RCC 7860 (cell line): ENCODE measurements around the gene STRN4.
"Not testable (repeated sequence)": the region's sequence is repeated elsewhere in the genome, so short reads cannot be mapped to it uniquely, and the experiment has no call there.

Experiments
- DNase-seq: peaks from one replicate; pipeline ENCODE4 v3.0.0-alpha.2; 2015; ENCODE audit warnings: low spot score
- FAIRE-seq: peaks from 2 replicates; lab custom pipeline; 2012; peaks lifted over from hg19 to GRCh38; lab: Jason Lieb, UNC

The STRN4 gene

DNA sequence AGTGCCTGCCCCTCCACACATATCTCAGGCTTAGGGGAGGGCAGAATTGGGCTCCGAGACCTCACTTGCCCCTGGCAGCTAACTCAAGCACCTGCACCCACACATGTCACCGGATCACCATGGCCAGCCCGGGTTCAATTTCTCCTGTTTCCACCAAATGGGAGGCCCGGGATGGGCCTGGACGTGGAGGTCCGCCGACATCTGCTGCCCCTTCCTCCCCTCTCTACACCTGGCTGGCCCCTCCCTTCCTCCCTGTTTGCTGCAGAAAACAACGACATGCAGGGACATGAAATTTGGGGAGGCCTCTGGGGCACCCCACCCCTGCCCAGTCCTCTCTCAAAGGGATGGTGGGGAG is 30.7 kb downstream of the STRN4 start:
- FAIRE-seq (no peak), DNase-seq (no peak)

DNA sequence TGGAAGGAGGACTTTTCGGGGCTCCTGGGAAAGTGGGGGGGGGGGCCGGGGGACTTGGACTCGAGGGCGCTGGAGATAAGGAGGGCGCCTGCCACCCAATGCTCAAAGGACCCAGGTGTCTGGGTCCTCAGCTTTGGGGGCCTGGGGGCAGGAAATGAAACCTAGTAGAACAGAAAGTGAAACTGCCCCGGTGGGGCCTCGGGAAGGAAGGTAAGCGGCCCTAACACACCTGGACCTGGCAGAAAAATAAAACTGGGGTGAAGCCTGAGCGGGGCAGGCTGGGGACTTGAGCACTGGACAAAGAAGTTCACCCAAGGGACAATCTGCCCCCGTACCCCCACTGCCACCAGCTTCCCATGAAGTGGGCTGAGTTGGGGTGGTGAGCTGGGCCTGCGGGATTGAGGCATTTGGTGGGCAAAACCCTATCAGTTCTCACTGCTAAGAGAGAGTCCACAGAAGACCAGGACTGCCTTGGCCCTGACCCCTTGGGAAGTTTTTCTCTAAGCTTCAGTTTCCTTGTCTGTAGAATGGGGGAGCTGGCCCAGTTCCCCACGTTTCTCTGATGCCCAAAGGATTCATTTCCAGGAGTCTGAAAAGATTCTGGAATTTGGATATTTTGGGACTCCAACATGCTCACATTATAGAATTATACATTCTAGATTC is 31.7 kb downstream of the STRN4 start:
- DNase-seq (no peak), FAIRE-seq (no peak)

DNA sequence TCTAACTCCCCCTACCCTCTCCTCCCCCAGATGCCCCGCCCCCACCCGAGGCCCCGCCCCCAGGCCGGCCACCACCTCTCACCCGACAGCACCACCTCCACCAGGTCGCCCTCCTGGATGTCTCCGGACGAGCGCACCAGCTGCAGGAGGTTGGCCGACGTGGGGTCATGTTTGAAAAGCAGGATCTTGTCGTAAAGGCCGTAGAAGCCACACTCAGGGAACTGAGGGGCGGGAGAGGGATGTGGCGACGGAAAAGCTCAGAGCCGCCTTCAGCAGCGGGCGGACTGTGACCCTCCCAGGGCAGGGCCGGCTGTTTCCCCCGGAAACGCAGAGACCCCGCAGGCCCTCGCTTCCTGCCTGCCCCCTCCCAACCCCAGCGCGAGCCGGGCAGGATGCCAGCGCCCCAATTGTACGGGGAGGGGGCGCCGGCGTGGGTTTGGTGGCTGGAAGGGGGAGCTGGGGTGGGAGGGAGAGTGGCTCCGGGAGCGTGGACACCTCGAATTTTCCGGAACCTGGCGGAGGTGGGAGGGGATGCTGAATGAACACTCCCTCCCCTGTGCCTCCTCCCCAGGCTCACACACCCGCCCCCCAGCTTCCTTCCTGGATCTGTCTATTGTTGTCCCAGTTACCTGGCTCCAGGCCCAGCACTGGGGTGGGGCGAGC is 32.3 kb downstream of the STRN4 start:
- FAIRE-seq (no peak), DNase-seq (peak; percentile 59)

DNA sequence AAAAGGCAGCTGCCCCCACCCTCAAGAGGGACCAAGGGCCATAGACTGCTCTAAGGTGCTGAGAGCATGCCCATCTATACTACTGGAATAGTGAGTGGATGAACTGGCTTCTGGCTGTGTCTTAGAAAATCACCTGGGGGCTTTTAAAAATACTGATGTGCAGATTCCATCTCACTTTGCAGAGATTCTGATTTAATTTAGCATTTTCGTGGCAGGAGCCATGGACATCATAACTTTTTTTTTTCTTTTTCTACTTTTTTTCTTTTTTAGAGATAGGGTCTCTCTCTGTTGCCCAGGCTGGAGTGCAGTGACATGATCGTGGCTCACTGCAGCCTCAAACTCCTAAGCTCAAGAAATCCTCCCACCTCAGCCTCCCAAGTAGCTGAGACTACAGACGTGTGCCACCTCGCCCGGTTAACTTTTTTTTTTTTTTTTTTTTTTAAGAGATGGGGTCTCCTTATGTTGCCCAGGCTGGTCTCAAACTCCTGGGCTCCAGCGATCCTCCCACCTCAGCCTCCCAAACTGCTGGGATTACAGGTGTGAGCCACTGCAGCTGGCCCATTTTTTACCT is 33.4 kb downstream of the STRN4 start:
- not testable (repeated sequence) for DNase-seq, FAIRE-seq

DNA sequence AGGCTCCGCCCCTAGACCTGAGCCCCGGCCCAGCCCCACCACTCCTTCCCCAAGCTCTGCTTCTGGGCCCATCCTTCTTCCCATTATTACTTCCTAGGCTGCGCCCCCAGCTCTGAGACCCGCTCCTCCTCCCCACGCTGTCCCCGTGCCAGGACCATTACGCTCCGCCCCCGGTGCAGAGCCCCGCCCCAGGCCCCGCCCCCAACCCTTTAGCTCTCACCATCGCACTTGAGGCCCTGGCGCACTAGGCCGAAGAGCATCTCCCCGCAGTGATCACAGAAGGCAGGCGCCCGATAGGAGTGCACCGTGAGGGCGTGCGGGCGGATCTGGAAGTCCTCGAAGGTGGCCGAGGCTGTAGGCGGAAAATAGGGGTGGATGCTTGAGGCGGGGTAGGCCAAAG is 35.6 kb downstream of the STRN4 start:
- no peak for FAIRE-seq
- no peak for DNase-seq

DNA sequence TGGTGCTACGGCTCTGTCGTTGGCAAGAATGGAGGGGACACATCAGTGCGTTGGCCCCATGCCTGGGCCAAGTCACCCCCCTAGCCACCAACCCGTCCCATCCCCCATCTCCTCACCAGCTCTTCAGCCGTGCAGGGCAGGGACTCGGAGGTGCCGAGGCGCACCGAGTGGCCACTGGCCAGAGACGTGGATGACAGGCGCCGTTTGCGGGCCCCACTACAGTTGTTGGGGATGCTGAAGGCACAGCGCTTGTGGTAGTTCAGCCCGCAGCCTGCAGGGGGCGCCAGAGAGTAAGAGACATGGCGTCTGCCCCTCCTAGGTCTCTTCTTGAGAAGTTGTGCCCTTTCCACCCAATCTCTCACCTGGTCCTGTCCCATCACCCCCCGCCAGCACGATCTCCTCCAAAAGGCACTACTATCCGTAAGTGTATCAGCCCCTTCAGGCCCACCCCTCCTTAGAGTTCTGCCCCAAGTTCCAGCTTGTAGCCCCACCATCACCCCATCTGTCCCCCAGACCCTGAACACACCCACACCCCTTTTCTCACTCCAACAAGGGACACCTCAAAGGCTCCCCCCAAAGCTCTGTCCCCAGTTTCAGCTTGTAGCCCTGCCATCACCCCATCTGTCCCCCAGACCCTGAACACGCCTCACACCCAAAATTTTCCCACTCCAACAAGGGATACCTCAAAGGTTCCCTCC is 41.7 kb downstream of the STRN4 start:
- FAIRE-seq (no peak), DNase-seq (peak; percentile 20)

DNA sequence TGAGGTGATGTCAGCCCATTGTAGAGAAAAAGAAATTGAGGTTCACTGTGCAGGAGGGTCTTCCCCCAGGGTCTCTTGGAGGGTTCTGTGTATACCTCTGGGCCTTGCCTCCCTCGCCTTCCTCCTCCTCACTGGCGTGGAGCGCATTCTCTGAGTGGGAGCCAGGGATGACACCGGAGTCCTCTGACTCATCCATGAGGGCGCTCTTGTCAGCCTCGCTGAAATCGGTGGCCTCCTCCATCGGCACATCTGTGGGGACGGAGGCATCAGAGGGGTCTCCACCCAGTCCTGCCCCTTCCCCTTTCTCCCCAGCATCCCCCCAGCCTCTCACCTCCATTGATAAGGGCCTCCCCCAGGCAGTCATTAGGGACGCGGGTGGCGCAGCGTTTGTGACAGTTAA is 45.5 kb downstream of the STRN4 start:
- DNase-seq (no peak), FAIRE-seq (no peak)

DNA sequence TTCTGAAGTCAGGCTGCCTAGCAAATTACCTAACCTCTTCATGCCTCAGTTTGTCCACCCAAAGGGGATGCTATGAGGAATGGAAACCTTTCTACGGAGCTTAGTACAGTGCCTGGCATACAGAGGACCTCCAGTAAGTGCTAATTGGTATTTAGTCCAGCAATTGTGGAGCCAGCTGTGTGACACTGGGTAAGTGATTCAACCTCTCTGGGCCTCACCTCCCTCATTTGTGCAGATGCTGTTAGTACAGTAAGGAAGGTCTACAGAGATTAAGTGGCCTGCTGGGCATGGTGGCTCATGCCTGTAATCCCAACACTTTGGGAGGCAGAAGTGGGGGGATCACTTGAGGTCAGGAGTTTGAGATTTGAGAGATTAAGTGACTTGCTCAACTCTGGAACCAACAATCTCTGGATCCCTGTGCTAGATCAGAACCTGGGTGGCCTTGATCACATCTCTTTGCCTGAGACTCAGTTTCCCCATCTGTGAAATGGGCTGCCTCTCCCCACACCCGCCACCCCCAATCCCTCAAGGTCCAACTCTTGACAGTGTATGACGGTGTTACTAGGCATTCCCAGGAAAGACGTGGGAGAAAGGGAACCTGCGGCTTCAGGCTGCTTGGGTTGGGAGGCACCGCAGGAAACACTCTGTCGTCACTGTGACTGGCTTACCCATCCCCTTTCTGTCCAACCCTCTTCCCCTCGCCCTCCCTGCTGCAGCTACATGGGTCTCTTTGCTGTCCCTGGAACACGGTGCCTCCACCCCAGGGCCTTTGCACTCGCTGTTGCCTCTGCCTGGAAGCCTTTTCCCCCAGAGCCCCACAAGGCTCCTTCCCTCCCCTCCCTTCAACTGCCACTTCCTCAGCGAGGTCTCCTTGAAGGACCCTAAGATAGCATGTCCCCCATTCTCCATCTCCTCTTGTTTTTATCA is 47.6 kb downstream of the STRN4 start:
- DNase-seq, result no peak
- FAIRE-seq, result no peak

DNA sequence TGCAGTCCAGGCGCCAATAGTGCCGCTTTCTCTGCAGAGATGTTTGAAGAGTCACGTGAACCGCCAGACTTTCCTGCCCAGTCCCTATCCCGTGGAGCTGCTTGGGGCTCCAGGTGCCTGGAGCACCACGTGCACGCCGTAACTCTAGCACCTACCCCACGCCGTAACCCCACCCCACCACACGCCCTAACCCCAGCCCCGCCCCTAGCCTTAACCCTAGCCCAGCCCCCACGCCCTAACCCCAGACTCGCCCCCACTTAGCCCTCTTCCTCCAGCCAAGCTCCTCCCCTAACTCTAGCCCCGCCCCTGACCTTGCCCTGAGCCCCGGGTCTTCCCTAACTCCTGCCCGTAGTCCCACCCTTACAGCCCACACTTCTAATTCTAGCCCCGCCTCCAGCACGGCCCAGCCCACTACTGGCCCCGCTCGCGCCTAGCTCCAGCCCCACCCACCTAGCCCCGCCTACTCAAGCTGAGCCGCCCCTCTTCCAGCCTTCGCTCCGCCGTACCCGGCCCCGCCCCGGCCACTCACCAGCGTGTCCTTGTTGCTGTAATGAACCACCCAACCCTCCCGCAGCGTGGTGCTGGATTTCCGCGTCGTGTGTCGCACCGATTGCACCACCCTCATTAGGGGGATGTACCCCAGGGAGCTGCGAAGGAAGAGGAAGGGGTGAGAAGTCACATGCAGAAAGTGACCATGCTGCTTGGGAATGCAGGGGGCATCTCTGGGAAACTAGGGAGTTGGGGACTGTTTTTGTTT is 48.9 kb downstream of the STRN4 start:
- FAIRE-seq (no peak), DNase-seq (no peak)

DNA sequence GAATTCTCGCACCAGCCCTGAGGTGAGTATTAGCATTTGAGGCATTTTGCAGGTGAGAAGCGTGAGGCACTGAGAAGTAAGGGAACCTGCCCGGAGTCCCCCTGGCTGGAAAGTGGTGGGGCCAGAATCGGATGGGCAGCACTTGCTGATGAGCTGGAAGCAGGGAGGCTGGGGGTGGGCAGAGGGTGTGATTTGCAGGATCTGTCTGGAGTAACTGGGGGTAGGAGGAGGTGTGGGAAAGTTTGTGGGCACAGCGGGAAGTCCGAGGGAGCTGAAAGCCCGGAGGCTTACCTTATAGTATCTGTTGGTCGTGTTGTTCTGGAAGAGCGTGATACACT is 49.4 kb downstream of the STRN4 start:
- FAIRE-seq, result no peak
- no peak for DNase-seq

DNA sequence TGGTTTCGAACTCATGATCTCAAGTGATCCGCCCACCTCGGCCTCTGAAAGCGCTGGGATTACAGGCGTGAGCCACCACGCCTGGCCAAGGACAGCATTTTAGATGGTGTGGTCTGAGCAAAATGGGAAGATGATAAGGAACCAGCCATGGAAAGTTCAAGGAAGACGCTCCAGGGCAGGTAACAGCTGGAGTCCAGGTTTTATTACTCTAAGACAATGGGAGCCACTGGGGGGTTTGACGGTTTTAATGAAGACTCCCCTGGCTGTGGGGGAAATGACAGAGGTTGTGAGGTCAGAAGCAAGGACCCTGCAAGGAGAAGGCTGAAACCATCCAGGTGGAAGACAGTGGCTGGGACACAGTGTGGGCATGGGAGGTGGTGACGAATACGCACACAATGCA is 50.2 kb downstream of the STRN4 start:
- FAIRE-seq (no peak), DNase-seq (no peak)

DNA sequence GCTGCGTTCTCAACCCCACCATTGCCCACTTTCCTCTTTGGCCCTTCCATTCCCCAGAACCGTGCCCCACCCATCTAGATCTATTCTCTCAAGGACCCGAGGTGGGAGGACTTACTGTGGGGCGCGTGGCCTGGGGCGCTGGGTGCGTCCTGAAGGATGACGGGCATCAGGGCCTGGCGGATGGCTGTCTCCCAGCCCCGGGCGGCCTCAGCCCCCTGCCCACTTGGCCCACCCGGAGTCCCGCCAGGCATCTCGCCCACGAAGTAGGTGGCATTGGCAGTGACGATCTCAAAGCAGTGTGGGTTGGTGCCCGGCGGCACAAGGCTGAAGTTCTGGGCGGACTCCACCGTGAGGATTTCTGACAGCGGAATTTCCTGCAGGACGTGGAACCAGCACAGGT is 52.5 kb downstream of the STRN4 start:
- no peak for FAIRE-seq
- DNase-seq, result no peak

DNA sequence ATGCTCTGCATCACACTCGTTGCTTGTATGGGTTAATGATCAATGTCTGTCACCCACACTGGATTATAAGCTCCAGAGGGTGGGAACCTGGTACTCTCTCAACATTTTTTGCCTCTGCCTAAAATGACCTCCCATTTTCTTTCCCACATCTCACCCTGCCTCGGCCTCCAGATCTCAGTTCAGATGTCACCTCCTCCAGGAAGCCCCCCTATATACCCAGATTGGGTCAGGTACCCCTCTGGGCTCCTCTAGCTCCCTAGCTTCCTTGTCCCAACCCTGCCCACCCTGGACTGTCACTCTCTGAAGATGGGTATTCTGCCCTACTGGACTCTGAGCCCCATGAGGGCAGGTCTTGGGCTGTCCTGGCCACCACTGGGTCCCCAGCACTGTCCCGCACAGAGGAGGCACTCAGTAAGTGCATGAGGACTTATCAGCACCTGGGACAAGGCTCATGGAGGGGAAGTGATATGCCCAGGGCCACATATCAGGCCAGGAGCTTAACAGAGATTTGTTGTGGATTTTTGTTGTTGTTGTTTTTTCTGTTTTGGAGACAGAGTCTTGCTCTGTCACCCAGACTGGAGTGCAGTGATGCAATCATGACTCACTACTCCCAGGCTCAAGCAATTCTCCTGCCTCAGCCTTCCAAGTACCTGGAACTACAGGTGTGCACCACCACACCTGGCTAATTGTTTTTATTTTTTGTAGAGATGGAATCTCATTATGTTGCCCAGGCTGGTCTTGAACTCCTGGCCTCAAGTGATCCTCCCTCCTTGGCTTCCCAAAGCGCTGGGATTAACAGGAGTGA is 53.1 kb downstream of the STRN4 start:
- FAIRE-seq, result no peak
- DNase-seq, result no peak

DNA sequence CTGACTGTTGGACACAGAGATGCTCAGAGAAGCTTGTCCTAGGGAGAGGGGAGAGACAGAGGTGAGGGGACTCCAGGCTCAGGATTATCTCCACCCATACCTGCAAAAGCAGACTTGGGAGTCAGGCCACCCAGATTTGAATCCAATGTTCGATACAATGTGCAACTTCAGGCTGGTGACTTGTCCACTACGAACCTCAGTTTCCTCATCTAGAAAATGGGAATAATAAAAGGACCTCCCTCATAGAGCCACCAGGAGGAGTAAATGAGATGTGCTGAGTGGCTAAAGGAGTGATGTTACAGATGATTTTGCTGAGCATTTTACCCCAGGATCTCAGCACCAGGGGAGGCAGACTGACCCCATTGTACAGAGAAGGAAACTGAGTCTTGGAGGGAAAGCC is 54.3 kb downstream of the STRN4 start:
- FAIRE-seq (no peak), DNase-seq (no peak)

DNA sequence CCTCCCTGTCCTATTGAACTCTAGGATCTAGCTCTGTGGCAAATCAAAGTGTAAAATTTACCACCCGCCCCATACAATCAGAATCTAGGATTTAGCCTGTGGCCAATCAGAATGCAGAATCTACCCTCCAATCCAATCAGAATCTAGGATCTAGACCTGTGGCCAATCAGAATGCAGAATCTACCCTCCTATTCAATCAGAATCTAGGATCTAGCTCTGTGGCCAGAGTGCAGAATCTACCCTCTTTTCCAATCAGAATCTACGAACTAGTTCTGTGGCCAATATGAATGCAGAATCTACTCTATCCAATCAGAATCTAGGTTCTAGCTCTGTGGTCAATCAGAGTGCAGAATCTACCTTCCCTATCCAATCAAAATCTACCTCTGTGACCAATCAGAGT is 55.1 kb downstream of the STRN4 start:
- no peak for FAIRE-seq
- DNase-seq, result no peak

DNA sequence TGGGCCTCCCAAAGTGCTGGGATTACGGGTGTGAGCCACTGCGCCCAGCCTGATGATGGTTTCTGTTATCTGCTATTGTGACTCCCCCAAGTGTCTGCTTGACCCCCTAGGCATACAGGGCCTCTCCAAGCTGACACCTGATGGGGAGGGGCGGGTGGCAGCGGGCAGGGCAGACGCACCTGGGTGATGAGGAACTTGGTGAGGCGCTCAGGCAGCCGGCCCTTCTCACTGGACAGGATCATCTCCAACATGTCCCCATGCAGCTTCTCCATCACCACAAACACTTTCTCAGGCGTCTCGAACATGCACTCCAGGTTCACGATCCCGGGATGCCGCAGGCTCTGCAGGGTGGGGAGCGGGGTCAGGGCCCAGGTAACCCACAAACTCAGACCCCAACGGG is 56.9 kb downstream of the STRN4 start:
- FAIRE-seq, result no peak
- no peak for DNase-seq

DNA sequence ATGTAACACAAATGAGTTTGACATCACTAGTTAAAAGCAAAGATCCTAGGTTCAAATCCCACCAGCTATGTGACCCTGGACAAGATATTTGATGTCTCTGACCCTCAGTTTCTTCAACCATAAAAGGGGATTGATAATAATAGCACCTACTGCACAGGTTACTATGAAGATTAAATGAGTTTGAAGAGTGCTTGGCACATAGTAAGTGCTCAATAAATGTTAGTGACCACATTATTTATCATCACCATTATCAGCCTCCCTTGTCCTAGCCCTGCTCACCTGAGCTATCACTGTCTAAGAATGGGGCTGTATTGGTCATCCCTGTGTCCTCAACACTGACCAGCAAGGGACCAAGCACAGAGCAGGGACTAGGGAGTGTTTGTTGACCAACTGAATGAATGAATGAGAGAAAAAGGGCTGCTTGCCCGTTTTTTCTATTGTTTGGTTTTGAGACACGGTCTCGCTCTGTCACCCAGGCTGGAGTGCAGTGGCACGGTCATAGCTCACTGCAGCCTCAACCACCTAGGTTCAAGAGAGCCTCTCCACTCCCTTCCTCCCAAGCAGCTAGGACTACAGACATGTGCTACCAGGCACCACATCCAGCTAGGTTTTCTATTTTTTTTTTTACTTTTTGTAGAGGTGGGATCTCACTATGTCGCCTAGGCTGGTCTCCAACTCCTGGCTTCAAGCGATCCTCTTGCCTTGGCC is 58.7 kb downstream of the STRN4 start:
- no peak for FAIRE-seq
- no peak for DNase-seq

DNA sequence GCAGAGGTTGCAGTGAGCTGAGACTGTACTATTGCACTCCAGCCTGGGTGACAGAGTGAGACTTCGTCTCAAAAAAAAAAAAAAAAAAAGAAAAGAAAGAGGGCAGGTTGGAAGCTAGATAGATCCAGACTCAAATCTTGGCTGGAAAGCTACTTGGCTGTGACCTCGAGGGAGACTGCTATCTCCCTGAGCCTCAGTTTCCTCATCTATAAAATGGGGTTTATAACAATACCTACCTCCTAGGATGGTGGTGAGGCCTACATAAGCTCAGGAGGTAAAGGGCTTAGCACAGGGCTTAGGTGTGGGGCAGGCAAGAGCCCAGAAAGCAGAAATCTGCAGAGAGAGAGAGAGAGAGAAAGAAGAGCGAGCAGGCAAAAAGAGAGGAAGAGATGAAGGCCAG is 61.1 kb downstream of the STRN4 start:
- FAIRE-seq (no peak), DNase-seq (no peak)
